NCI-H69 (cell line): Measurements from ENCODE around the gene MYL3.

ENCODE experiments used
- DNase-seq: peaks from one replicate; lab custom pipeline; 2025; lab: John Stamatoyannopoulos, UW

MYL3 gene

DNA sequence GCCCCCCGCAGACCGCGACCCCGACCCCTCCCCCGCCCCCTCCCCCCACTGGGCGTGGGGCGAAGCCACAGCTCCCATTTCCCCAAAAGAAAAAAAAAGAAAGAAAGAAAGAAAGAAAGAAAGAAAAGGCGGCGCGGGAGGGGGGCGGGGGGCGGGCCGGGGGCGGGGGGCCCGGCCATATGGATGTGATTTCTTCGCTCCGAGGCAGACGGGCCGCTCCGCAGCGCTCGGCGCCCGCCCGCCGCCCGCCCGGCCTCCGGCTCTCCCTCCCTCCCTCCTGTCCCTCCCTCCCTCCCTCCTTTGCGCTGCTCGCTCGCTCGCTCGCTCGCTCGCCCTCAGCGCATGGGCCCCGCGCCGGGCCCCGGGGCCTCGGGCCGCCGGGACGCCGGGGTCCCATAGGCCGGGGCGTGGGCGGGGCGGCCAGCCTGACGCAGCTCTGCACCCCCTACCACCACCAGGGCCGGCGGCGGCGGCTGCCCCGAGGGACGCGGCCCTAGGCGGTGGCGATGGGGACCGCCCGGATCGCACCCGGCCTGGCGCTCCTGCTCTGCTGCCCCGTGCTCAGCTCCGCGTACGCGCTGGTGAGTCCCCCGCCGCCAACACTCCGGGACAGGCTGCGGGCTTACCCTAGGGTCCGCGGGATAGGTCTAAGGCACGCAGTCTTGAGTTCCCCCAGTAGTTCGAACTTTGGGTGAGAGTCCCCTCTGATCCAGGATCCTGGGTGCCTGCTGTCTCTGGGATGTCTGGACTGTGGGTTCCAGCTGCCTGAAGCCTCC lies 20.0 kb upstream of the MYL3 start:
- peak; percentile 55 for DNase-seq

DNA sequence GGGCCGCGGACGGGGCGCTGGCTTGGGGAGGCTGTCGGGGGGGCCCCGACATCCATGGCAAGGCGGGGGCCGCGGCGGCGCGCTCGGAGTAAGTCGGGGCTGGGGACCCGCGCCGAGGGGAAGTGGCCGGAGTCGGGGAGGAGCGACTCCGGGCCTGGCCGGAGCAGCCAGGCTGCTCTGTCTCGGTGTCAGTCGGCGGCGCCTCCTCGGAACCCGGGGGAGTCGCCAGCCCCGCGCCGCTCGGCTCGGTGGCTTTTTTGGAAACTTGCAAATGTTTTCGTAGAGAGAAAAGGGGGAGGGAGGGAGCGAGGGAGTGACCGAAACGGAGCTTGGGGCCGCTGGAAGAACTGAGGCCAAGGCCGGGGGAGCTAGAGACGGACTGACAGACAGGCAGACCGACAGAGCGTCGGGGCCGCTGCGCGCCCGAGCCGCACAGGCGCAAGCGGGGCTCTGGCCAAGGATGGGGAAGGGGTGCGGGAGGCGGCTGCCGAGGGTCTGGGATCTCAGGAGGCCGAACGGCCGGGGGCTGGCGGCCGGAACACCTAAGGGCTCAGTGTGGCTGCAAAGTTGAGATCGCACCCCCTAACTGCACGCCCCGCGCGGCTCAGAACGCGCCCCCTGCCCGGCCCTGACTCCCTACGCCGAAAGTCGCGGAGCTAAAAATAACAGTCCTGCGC lies 19.3 kb upstream of the MYL3 start:
- peak; percentile 26 for DNase-seq

GRCh38 chr3:46881596-46882376 lies 18.5 kb upstream of the MYL3 start:
- DNase-seq: peak; percentile 43

GRCh38 chr3:46880884-46881595 lies 17.8 kb upstream of the MYL3 start:
- no peak for DNase-seq

DNA sequence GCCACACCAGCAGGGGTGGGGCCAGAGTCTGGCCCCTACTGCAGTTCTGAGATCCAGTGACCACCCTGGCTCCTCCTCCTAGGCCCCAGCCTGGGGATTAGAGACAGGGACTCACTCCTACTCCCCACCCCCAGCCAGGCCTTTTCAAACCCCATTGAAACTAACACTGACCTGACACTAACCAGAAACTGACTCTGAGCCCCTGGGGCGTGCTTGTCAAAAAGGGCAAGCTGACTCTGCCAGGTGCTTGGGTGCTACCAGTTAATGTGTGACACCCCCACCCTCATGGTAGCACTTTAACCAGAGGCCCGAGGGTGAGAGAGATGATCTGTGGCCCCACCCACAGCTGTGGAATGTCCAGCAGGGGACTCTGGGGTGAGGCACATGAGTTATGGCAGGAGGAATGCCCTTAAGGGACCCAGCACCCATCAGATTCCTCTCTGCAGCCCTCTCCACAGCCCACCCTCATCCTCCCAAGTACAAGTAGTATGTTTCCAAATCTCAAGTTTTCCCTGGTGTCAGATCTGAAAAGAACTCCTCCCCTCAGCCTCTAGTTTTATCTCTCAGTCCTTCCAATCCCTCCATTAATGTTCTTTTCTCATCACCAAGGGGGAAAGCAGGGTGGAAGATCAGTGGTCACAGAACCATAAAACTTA lies 15.7 kb upstream of the MYL3 start:
- no peak for DNase-seq

GRCh38 chr3:46877406-46878125 lies 14.3 kb upstream of the MYL3 start, which contains the start of gene PTH1R:
Gene PTH1R (plus strand): TSS chr3:46877721. CDS start chr3:46883560, 5,839 bp downstream.
- no peak for DNase-seq

GRCh38 chr3:46876313-46877300 lies 13.4 kb upstream of the MYL3 start:
- DNase-seq: no peak

GRCh38 chr3:46875560-46875959 lies 12.3 kb upstream of the MYL3 start:
- no peak for DNase-seq

GRCh38 chr3:46874430-46874829 lies 11.2 kb upstream of the MYL3 start:
- no peak for DNase-seq

DNA sequence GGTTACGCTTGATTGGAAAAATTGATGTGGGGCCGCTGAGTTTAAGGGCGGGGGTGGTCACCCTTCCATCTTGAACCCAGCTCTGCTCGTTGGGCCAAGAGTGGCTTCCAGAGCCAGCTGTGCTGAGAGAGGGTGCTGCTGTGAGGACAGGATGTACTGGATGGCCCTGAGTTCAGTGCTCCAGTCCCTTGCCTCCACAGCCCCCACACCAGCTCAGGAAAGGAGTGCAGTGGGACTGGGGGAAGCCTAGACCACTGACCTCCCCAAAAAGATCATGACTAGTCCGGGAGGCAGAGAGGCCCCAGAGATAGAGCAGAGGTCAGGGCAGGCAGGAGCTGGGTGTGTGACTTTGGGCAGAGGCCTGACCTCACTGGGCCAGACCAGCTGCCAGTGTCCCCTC lies 10.3 kb upstream of the MYL3 start:
- no peak for DNase-seq

- no peak for DNase-seq
These were observed 8.0 kb upstream of the MYL3 start for GRCh38 chr3:46871222-46871621.

DNA sequence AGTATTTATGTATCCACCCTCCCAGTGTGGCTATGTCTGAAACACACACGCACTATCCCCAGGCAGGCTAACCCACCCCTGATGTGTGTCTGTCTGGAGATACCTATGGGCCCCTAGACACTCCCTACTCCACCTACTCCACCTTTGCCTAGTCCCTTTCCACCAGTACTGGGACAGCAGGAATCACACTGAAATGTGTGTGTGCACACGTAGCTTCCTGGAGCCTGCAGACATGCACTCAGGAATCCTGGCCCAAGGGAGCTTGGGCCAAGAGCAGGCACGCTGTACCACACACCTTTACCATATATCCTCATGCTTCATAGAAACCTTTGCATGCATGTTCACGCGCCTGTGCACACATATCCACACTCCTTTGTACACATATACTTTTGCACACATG lies 7.4 kb upstream of the MYL3 start:
- DNase-seq: no peak

DNA sequence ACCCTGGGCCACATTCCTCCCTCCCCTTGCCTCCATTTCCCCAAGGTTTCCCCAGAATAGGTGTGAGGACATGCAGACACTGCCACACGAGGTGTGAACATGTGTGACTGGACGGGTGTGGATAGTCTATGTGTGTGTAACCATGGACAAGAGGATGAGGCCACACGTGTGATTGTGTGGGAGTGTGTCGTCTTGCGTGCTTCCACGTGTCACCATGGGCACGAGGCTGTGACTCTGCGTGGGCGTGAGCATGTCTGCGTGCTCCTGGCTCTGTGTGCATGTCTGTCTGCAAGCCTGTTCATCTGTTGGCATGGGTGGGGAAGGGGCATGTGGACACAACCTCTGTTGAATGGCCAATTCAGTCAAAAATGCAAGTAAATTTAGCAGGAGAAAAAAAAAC lies 6.2 kb upstream of the MYL3 start:
- DNase-seq: no peak

DNA sequence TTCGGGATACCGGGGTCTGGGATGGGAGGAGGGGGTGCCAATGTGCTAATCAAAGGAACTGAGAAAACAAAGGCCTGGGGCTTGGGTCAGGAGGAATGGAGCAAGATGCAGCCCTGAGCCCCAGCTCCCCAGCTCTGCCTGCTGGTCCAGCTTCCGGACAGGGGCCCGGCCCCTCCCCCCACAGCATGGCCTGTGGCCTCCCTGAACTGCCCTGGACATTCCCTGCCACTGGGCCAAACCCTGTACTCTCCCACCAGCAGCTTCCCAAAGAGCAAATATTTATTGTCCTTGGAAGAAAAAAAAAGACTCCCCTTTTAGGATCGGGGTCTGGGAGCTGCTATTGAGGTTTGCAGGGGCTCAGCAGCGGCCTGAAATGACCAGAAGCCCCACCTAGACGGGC lies 5.7 kb upstream of the MYL3 start:
- DNase-seq: no peak

DNA sequence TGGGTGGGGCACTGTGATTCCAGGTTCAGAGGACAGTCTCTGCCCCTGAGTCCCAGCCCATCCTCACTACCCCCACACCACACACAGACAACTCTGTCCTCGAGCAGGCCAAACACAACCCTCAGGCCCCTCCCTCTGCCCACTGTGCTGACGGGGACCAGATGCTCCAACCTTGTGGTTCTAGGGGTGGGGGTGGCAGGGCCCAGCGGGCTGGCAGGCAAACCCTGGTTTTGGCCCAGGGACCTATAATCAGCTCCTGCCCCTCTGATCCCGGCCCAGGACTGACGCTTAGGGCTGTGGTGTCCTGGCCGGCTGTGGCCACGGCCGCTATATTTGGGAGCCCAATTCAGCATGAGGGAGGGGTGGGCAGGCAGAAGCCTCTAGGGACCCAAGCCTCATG lies 5.0 kb upstream of the MYL3 start:
- no peak for DNase-seq

DNA sequence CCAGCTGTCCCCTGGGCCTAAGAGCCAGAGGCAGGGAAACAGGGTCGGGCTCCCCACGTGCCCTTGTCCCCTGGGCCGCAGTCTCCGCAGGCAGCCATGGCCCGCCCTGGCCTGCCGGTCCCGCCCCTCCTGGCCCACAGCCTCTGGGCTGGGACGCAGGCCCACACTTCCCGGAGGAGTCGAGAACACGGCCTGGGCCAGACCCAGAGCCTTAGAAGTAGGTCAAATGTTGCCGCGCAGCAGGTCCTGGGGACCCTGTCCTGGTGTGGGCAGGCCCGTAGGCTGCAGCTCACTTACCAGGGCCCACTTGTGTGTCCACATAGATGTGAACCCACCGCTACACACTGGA lies 4.3 kb upstream of the MYL3 start:
- no peak for DNase-seq

DNA sequence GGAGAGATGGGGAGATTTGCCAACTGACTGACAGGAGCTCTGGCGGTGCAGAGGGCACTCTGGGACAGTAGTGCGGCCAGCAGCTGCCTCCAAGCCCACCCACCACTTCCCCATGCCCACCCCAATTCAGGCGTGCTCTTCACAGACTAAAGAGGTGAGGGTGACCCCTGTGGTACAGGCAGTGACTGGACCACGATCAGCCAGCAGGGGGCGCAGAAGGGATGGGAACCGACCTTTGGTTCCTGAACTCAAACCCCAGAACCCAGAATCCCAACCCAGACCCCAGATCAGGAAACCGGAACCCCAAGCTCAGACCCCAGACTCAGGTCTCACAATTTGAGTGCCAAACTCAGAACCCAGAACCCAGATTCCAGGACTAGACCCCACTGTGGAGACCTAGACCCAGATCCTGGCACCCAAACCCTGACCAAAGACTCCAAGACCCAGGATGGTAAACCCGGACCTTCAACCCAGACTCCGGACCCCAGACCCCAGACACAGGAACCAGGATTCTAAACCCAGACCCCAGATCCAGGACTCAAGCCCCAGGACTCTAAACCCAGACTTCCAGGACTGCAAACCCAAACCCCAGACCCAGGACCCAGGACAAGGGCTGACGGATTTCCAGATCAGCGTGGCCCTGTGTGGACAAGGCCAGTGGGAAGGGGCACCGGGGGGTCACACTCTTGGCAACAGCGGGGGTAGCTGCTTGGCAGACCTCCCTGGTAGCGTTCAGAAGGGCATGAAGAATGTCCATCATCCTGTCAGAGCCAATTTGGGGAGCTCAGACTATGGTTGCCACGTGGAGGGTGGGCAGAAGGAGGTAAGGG lies 3.7 kb upstream of the MYL3 start:
- DNase-seq: peak; percentile 35

DNA sequence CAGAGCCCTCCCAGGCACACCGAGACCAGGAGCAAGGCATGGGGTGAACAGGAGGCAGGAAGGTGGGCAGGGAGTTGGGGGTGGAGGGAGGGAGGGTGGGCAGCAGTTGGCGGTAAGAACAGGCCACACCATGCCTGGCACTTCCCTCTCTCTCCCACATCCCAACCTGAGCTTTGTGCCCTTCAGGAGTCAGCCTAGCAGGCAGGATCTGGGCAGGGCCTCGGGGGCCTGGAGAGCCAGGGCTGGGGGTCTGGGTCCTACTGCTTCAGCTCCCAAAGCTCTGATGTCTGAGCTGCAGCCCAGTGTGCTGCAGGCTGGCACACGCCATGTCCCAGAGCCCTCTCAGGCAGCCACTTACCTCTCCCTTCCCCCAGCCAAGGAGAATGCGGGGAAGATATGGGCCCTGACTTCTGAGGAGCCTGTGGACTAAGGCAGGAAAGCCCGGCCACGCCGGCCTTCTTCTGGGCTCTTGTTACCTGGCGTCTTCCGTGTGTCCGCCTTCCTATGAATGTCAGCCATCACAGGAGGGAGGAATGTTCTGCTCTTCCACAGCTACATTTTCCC lies 2.9 kb upstream of the MYL3 start:
- no peak for DNase-seq

GRCh38 chr3:46865546-46865945 lies 2.3 kb upstream of the MYL3 start:
- no peak for DNase-seq
